GM18499 (cell line): Measurements from ENCODE around the gene DIAPH2.

Source experiments
- ATAC-seq: cut with Tn5 transposase; IDR thresholded peaks from one replicate; pipeline ENCODE4 v1.9.1; 2021; ENCODE audit warnings: moderate number of reproducible peaks; ENCODE audit not compliant: insufficient read depth, unreplicated experiment

DIAPH2 gene

DNA sequence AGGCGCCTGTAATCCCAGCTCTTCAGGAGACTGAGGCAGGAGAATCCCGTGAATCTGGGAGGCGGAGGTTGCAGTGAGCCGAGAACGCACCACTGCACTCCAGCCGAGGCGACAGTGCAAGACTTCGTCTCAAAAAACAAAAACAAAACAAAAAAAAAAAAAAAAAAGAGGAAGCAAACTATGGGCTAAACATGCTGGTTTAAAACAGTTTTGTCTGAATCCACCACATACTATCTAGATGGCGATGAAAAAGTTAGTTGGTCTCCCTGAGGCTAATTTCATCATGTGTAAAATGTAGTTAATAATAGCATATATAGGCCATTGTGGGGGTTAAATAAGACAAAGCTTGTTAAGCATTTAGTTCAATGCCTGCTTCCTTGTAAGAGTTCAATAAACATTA lies 650.2 kb downstream of the DIAPH2 start:
- no peak for ATAC-seq

- ATAC-seq, result no peak
These were observed 660.1 kb downstream of the DIAPH2 start for GRCh38 chrX:97344724-97345123.

GRCh38 chrX:97358941-97359340 lies 674.3 kb downstream of the DIAPH2 start:
- ATAC-seq, result no peak

DNA sequence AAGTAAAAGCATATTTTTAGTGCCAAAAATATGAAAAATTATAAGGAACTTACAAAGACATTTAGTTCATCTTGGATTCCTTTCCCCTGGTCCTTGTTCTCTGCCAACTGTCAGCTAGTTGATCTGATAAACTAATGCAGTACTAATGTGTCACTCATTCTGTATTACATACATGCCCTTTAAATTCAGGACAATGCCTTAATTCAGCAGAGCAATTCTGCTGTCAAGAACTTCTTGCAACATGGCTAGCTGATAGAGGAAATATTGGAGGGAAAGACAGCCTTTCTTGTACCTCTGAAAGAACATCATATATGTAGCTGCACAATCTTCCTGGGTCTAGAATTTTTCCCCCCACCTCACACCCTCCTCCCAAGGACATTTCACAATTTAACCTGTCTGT lies 679.2 kb downstream of the DIAPH2 start:
- no peak for ATAC-seq

- no peak for ATAC-seq
These were observed 681.6 kb downstream of the DIAPH2 start for GRCh38 chrX:97366237-97366636.

DNA sequence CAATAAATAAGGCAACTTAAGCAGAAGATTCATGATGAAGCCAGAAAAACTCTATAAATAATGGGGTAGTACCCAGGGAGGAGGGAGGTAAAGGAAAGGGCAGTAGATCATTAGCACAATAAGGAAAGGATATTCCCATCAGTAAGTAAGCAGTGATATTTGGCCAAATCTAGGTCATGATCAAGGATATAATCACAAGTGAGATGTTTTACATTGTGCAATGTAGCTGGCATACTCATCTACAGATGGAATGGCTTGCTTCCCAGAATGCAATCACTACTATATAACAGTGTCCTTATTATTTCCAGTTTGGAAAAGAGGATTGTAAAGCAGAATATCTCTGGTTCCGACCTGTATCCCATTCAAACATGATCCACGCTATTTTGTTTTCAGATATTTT lies 682.5 kb downstream of the DIAPH2 start:
- no peak for ATAC-seq

GRCh38 chrX:97369947-97370346 lies 685.3 kb downstream of the DIAPH2 start:
- no peak for ATAC-seq

DNA sequence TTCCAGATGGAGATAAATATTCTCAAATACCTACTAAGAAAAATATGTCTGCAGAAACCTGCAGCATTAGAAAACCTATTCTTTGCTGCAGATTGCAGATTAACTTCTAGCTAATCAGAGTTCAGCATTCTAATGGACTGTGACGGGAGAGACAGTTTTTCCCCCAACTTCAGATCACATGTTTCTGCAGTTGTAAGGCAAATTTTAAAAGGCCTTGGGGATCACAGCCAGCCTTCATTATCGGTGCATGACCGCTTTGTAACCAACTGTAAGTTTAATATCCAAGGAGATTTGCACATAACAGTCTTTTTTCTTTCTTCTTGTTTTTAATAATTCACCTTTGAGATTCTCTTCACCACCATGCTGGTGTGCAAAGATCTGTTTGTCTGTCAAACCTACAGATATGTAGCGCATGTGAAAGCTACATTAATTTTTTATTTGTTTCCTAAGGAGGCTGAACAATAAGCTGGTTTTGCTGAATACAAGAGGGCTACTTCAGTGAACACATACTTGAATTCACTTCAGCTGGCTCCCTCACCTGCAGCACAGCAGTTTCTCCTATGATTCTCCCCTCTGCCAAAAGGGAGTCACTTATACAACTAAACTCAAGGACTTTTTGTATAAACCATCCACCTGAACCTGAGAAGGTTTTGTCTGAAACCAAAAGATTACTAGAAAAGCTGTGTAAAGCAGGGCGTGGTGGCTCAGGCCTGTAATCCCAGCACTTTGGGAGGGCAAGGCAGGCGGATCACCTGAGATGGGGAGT lies 687.5 kb downstream of the DIAPH2 start:
- ATAC-seq, result no peak

- ATAC-seq, result no peak
These were observed 689.6 kb downstream of the DIAPH2 start for GRCh38 chrX:97374266-97374665.

DNA sequence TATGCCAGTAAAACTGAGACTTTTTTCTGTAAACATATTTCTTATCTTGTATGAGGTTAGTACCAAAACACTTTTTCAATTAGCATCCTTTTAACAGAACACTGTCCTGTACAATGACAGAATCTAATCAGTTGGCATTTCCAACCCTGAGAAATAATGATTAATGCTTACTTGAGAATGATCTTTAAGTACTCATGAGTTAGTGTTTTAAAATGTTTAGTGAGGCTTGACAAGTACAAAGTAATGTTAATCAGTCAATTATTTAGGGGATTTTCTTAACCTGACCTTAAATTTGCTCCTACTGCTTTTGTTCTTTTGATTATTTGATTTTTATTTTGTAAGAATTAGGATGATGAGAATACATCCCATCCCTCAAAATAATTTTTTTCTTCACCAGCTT lies 695.6 kb downstream of the DIAPH2 start:
- no peak for ATAC-seq

- ATAC-seq, result no peak
These were observed 700.0 kb downstream of the DIAPH2 start for GRCh38 chrX:97384685-97385084.

GRCh38 chrX:97387004-97387403 lies 702.4 kb downstream of the DIAPH2 start:
- no peak for ATAC-seq

DNA sequence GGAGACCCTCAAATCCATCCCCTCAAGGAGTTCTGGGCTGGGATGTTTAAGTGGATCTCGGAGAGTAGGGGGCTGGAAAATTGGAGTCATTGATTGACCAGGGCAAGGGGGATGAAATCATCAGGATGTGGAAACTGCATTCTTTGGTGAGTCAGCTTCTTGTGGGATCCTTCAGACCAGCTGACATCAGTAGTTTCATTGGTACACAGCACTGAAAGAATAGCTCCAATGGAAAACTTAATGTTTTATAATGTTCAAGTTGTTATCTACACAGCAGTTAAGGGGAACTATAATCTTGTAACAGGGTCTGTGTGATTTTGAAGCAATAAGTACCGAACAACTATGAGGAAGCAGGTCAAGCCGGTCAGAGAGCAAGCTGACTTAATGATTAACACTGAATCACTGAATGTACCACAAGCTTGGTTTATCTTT lies 705.1 kb downstream of the DIAPH2 start:
- no peak for ATAC-seq

DNA sequence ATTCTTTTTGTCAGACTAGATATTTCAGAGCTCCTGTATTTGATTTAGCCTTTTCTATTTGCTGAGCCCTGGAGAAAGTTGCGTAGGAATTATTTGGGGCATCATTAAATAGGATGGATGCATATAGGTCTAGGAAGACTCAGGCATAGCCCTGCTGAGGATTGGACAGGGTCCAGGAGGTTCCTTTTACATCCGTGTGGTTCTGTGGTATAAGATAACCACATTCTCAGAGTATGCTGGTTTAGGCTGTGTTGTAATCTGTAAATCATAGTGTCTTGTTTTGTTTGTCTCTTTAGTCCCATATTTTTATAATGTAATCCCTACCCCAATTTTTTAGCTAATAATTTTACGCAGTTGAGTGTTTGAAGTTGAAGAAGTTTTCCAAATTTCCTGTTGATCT lies 712.7 kb downstream of the DIAPH2 start:
- no peak for ATAC-seq

GRCh38 chrX:97398030-97398551 lies 713.4 kb downstream of the DIAPH2 start:
- ATAC-seq, result peak; percentile 39

GRCh38 chrX:97399400-97399799 lies 714.8 kb downstream of the DIAPH2 start:
- ATAC-seq, result peak; percentile 32

GRCh38 chrX:97400492-97400891 lies 715.9 kb downstream of the DIAPH2 start:
- ATAC-seq, result no peak

GRCh38 chrX:97401154-97401553 lies 716.5 kb downstream of the DIAPH2 start:
- no peak for ATAC-seq

GRCh38 chrX:97401586-97402136 lies 717.0 kb downstream of the DIAPH2 start:
- no peak for ATAC-seq

DNA sequence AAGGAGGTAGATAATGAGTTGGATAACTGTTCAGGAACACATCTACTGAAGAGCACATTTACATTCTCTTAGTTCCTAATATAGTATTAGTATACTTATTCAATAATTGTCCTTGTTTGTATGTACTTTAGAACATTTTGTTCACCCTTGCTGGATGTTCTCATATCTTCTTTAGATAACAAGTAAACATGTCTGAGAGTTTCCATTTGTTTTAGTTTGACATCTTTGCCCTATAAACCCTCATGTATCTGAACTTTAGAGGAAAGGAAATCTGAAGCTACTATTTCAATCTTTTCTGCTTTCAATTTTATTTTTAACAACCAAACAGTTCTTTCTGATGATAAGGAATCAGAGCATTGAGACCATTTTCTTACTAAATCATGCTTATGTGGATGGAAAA lies 717.7 kb downstream of the DIAPH2 start:
- no peak for ATAC-seq

DNA sequence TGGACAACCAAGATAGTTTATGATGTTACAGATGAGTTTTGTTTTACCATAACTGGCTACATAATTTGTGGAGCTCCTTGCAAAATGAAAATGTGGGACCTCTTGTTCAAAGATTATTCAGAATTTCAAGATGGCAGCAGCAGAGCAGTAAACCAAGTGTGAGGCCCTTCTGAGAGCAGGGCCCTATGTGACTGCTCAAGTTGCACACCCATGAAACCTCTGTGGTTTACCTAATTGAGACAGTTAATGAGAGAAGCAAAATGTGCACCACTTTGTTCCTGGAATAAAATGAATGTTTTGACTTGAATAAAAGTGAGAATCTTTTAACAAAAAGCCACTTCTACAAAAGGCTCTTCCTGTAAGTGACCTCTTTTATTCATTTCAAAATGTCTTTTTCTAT lies 718.3 kb downstream of the DIAPH2 start:
- no peak for ATAC-seq
